PFSK-1 (cell line): ENCODE data around the gene STARD13.

Source experiments
- SIN3A ChIP-seq: IDR thresholded peaks from 2 replicates; pipeline ENCODE4 v1.6.1; 2012; ENCODE audit warnings: mild to moderate bottlenecking, low read length, moderate library complexity, borderline replicate concordance; ENCODE audit not compliant: insufficient read depth
- TAF1 ChIP-seq: IDR thresholded peaks from 2 replicates; pipeline ENCODE4 v1.6.1; 2012; ENCODE audit warnings: low read length, control low read depth, borderline replicate concordance; ENCODE audit not compliant: insufficient read depth

GRCh38 chr13:33274264-33274663 lies 11.3 kb downstream of the STARD13 start:
- TF ChIP-seq SIN3A (no peak), TAF1 (no peak)
